ENCODE results near the gene HLA-B.

Gene HLA-B

GRCh38 chr6:31351401-31352309, 5.3 kb downstream of the HLA-B start:
- no peak for DNase-seq

DNA sequence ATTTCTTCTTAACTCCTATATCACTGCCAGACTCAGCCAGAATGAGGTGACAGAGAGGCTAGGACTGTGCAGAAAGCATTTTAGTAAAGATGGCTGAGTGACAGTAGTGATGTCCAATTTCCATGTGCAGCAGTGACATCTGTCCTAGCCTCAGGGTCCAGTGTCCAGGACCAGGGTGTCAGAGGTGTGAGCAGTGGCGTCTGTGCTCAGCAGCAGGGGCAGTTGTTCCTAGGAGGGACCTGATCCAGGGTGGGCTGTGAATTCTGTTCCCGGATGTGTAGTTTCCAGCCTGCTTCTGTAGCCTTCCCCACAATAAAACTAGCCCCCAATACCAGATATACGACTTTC, 6.0 kb downstream of the HLA-B start:
- no peak for DNase-seq

DNA sequence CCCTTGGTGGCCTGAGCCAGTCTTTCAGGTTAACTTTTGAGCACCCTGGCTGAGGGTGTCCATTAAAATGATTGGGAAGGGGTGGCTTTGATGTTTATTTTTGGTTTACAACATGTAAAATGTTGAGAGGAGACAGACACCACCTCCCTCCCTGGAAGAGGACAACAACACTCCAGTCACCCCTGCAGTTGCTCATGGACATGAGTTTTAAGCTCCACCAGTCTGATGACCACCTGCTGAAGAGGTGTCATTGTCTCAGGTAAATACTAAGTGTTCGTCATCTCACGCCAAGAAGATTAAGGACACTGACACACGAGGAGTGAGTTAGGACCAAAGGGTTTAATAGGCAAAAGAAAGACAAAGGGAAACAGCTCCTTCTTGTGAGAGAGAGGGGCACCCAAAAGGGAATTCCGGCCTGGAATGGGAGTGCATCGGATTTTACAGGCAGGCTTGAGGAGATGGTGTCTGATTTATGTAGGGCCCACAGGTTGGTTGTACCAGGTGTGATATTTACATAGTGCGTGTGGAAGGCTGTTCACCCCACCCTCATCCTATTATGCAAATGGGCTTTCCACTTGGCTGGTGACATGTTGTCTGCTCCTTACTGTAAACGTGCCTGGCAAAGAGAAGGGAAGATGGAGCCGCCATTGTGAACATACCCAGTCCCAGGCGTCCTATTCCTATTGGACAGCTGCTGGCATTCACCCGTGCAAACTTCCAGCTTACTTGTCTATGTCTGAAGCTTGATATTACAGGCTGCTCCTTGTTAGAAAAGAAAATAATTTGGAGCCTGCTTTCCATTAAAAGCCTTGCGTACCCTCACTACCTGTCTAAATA, 6.6 kb downstream of the HLA-B start:
- DNase-seq: no peak

- DNase-seq: no peak
Measured at GRCh38 chr6:31349301-31349700, 7.7 kb downstream of the HLA-B start.

GRCh38 chr6:31345026-31345730, 11.8 kb downstream of the HLA-B start:
- DNase-seq: no peak

DNA sequence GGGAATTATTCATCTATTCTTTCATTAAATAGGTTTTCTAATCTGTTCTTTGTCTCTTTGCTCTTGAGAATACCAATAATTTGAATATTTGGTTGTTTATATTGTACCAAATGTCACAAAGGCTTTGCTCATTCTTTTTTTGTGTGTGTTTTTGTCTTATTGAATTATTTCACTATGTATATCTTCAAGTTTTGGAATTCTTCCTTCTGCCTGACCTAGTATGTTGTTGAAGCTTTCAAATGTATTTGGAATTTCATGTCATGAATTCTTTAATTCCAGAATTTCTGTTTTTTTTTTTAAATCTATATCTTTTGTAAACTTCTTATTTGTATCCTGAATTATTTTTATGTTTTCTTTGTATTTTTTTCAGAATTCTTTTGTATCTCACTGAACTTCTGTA, 16.8 kb downstream of the HLA-B start:
- DNase-seq: no peak

DNA sequence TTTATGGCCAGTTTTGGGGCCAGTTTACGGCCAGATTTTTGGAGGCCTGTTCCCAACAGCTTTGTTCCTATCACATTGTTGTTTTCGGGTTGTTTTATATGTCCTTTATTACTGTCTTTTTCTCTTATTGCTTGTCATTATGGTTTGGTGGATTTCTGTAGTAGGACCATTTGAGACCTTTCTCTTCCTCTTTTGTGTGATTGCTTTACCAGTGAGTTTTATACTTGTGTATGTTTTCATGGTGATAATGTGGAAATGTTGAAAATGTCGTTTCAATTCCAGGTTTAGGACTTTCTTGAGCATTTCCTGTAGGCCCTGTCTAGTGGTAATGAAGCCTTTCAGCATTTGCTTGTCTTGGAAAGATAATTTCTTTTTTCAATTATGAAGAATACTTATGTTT, 17.8 kb downstream of the HLA-B start:
- no peak for DNase-seq

GRCh38 chr6:31336896-31337496, 20.0 kb downstream of the HLA-B start:
- no peak for DNase-seq

GRCh38 chr6:31332637-31333602, 24.1 kb downstream of the HLA-B start:
- DNase-seq: no peak

- no peak for DNase-seq
Measured at GRCh38 chr6:31328355-31328960, 28.5 kb downstream of the HLA-B start.

DNA sequence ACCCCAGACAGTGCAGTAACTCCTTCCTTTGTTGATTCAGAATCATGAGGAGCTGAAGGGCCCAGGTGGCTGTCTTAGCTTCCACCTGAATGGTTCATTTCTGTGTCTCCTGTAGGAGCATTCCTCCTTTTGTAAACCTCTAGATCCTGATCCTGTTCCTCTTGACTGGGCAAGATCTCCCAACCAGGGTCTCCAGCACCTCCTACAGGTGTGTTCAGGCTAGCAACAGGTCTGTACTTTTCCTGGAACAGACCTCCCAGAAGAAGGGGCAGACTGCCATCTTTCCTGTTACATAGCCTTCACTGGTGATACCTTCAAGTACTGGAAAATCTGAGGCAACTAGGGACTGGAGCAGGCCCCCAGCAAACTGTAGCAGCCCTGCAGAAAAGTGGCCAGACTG, 35.2 kb downstream of the HLA-B start:
- no peak for DNase-seq

DNA sequence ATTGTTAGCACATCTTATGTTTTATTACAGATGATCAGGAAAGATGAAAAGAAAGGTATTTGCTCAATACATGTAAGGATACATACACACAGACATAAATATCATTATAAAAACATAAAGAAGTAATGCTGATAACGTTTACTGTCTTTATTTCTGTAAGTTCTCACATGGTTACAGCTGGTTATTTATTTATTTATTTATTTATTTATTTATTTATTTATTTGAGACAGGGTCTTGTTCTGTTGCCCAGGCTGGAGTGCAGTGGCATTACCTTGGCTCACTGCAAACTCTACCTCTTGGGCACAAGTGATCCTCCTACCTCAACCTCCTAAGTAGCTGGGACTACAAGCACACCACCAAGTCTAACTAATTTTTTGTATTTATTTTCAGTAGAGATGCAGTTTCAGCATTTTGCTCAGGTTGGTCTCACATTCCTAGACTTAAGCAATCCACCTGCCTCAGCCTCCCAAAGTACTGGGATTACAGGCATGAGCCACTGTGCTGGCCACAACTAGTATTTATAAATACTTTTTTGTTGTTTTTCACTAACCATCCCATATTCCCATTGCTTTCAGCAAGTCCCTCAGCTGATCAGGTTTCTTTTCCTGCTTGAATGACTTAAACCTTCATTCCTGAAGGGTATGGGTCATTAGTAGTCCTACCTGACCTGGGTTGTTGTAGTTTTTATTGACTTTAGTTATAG, 35.8 kb downstream of the HLA-B start:
- DNase-seq: no peak

GRCh38 chr6:31317036-31317435, 39.9 kb downstream of the HLA-B start:
- DNase-seq: no peak

GRCh38 chr6:31309641-31310040, 47.3 kb downstream of the HLA-B start:
- no peak for DNase-seq

DNA sequence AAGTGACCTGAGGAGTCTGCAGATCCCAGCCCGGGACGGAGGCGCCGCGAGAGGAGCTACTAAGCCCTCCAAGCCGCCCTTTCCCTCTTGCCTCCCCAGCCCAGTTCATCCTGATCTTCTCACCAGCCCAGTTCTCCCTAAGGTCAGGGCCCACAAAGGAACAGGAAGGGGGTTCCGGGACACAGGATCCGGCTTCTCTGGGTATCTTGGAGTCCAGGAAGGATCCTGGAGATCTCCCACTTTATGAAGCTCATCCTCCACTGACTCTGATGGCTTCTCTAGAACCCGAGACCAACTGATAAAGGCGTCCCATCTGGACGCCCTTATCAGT, 48.2 kb downstream of the HLA-B start:
- DNase-seq: no peak

DNA sequence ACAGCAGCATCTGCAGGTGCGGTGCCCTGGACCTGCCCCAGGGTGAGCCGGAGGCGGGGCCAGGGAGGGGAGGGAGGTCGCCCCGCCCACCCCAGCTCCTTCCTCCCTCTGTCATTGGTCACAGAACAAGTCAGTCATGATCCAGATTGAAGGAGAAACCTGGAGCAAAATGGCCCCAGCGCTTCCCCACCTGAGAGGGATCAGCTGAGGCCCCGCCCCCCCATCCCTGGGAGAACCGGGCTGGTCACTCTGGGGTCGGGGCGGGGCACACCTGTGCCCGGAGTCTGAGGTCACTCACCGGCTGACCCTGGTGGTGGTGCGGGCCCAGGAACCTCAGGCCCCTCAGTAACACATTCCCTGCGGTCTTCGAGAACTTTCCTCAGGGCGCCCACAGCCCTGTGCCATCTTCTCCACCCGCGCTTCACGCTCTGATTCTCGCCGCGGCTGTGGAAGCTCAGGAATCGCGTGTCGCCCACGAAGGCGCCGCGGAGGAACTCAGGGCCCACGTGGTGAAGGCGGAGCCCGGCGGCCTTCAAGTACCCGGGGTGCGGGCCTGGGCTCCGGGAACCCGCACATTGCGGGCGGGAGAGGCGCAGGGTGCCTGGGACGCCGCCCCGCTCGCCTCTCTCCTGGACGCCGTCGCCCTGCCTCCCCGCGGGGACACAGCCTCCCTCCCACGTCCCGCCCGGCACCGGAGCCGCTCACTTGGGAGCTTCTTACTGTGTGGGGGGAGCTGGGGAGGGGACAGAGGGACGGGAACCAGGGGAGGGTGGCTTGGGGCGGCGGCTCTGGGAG, 48.7 kb downstream of the HLA-B start:
- DNase-seq: peak; percentile 45 to 65

DNA sequence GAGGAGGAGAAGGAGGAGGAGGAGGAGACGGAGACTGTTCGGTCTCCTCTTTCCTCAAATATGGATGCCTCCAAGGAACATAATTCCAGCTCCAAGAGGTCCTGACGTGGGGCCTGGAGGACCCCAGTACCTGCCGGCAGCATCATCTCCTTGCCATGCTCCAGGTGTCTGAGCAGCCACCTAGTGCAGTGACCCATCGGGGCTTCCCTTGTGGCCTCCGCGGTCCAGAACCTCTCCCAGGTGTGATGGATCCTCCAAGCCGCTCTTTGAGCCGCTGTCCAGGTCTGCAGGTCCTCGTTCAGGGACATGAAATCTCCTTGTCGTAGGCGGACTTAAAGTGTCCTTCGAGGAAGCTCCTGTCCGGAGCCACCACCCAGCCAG, 49.3 kb downstream of the HLA-B start:
- DNase-seq: no peak

- no peak for DNase-seq
Measured at GRCh38 chr6:31305703-31306219, 51.2 kb downstream of the HLA-B start.

DNA sequence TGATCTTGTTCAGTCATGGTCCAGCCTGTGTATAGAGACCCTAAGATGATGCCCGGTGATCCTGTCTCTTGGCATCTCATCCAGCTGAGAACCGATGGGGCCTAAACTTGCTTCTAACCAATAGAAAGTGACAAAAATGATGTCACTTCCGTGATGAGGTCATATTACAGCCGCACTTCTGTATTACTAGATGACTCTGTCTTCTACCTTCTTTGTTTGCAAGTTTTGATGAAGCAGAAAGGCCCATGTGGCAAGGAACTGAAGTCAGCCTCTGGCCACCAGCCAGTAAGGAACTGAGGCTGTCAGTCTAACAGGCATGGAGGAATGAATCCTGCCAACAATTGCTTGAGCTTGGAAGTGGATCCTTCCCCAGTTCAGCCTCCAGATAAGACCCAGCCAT, 52.3 kb downstream of the HLA-B start:
- no peak for DNase-seq
